DND-41 (cell line): ENCODE data around the gene COMP.

Experiments
- CTCF ChIP-seq: IDR thresholded peaks from 2 replicates; pipeline ENCODE4 v1.5.1; 2012; ENCODE audit warnings: borderline replicate concordance, low read length, moderate library complexity, mild to moderate bottlenecking; ENCODE audit not compliant: poor library complexity, severe bottlenecking; ENCODE audit errors: extremely low read depth
- EZH2 ChIP-seq: IDR thresholded peaks from 3 replicates; pipeline ENCODE4 v1.6.1; 2012; ENCODE audit warnings: borderline replicate concordance, low read depth, mild to moderate bottlenecking, moderate library complexity, low read length, inconsistent platforms; ENCODE audit not compliant: severe bottlenecking

- TF ChIP-seq CTCF (no peak), EZH2 (no peak)
Measured at GRCh38 chr19:18794692-18795091, 3.6 kb upstream of the COMP start.
